Tongue (tissue), 2 donors: ENCODE data around the gene P3H1. TPM values are rescaled to one million over a fixed set of nuclear protein-coding genes. Genes with fewer than 3 reads are reported as not detected.
"Not testable (repeated sequence)": the region's sequence is repeated elsewhere in the genome, so short reads cannot be mapped to it uniquely, and the experiment has no call there.

ENCODE experiments used
- DNase-seq: peaks from one replicate; pipeline ENCODE4 v3.0.0-alpha.2; 2015
- total RNA-seq: library from RNA; depleted of rRNA; stranded (reverse); fragments of >200 nt; gene quantifications from one replicate; pipeline ENCODE4 v1.2.3, GENCODE V29; 2014

Gene P3H1
- total RNA-seq, result 54.8 TPM

- peak; percentile 100 for DNase-seq
Observed at GRCh38 chr1:42766741-42767509, at the start of gene P3H1, which contains the start of gene C1orf50. Gene P3H1, minus strand, starts transcription at chr1:42767028. Its CDS starts 57 bp downstream, at chr1:42766971. Gene C1orf50, plus strand, starts transcription at chr1:42767249. Its CDS starts 63 bp downstream, at chr1:42767312.

- peak; percentile 39 for DNase-seq
Observed at GRCh38 chr1:42815941-42816584, 49.2 kb upstream of the P3H1 start.

- not testable (repeated sequence) for DNase-seq
Observed at GRCh38 chr1:42814815-42815214, 48.0 kb upstream of the P3H1 start.

- peak; percentile 81 for DNase-seq
Observed at GRCh38 chr1:42807056-42807668, 40.3 kb upstream of the P3H1 start.

GRCh38 chr1:42806593-42806992 is 39.8 kb upstream of the P3H1 start:
- DNase-seq, result no peak

GRCh38 chr1:42806171-42806570 is 39.3 kb upstream of the P3H1 start:
- no peak for DNase-seq

GRCh38 chr1:42801832-42802473 is 35.1 kb upstream of the P3H1 start:
- DNase-seq, result peak; percentile 24

GRCh38 chr1:42797979-42798378 is 31.2 kb upstream of the P3H1 start:
- DNase-seq, result no peak

GRCh38 chr1:42797414-42797813 is 30.6 kb upstream of the P3H1 start:
- DNase-seq, result no peak

- no peak for DNase-seq
Observed at GRCh38 chr1:42793824-42794223, 27.0 kb upstream of the P3H1 start.

GRCh38 chr1:42788021-42788420 is 21.2 kb upstream of the P3H1 start:
- no peak for DNase-seq

- no peak for DNase-seq
Observed at GRCh38 chr1:42786097-42786496, 19.3 kb upstream of the P3H1 start.

- peak; percentile 45 for DNase-seq
Observed at GRCh38 chr1:42784946-42785693, 18.3 kb upstream of the P3H1 start, which contains the start of gene TMEM269. Gene TMEM269, plus strand, starts transcription at chr1:42784991. Its CDS starts 4,903 bp downstream, at chr1:42789894.

- DNase-seq, result no peak
Observed at GRCh38 chr1:42784547-42784945, 17.7 kb upstream of the P3H1 start.

- no peak for DNase-seq
Observed at GRCh38 chr1:42783092-42783491, 16.3 kb upstream of the P3H1 start.

- DNase-seq, result no peak
Observed at GRCh38 chr1:42780176-42780575, 13.3 kb upstream of the P3H1 start.

- no peak for DNase-seq
Observed at GRCh38 chr1:42779725-42780124, 12.9 kb upstream of the P3H1 start.

- peak; percentile 53 for DNase-seq
Observed at GRCh38 chr1:42777852-42778251, 11.0 kb upstream of the P3H1 start.

GRCh38 chr1:42776502-42776901 is 9.7 kb upstream of the P3H1 start:
- DNase-seq, result no peak

- no peak for DNase-seq
Observed at GRCh38 chr1:42774928-42775526, 8.2 kb upstream of the P3H1 start.

GRCh38 chr1:42773420-42773819 is 6.6 kb upstream of the P3H1 start:
- DNase-seq, result no peak
